Omental fat pad (tissue), 4 donors: ENCODE data around the gene PRSS27. TPM values are rescaled to one million over a fixed set of nuclear protein-coding genes. Genes with fewer than 3 reads are reported as not detected.

Source experiments
- ATAC-seq: fragments of 150-250 bp; one replicate; pipeline ENCODE4 v1.9.1; 2016; ENCODE audit warnings: mild to moderate bottlenecking, moderate library complexity; ENCODE audit not compliant: low FRiP score
- DNase-seq: peaks from one replicate; pipeline ENCODE4 v3.0.0-alpha.2; 2019; ENCODE audit warnings: low spot score
- CTCF ChIP-seq, 3 donors: fragments of 450-650 bp; IDR thresholded peaks; one replicate each; pipeline ENCODE4 v1.5.1; 2016 to 2017; ENCODE audit warnings: antibody characterized with exemption in 3 of 3, mild to moderate bottlenecking in 3 of 3, moderate library complexity in 2 of 3
- total RNA-seq, 4 donors: library from RNA; depleted of rRNA; stranded (reverse); fragments of >200 nt; gene quantifications; one replicate each; pipeline ENCODE4 v1.1.0, GENCODE V29; 2016

Gene PRSS27
- total RNA-seq, 4 donors from 2014 or later: 0.65 to 1.2 (median 1.0) TPM

- no peak for TF ChIP-seq CTCF (IDR thresholded peaks at IDR 0.05)
- ATAC-seq (no peak), DNase-seq (no peak)
Observed at GRCh38 chr16:2739625-2740430, 19.8 kb upstream of the PRSS27 start.

GRCh38 chr16:2738615-2739014, 18.6 kb upstream of the PRSS27 start:
- ATAC-seq (no peak), DNase-seq (no peak)
- no peak for TF ChIP-seq CTCF (IDR thresholded peaks at IDR 0.05)

GRCh38 chr16:2737895-2738418, 17.9 kb upstream of the PRSS27 start:
- peak; percentile 27 for ATAC-seq
- no peak for DNase-seq
- TF ChIP-seq CTCF (IDR thresholded peaks at IDR 0.05): no peak

- TF ChIP-seq CTCF (IDR thresholded peaks at IDR 0.05): no peak
- no peak for DNase-seq
- no peak for ATAC-seq
Observed at GRCh38 chr16:2737238-2737605, 17.2 kb upstream of the PRSS27 start.

GRCh38 chr16:2736476-2737237, 16.6 kb upstream of the PRSS27 start:
- no peak for DNase-seq
- no peak for ATAC-seq
- no peak for TF ChIP-seq CTCF (IDR thresholded peaks at IDR 0.05)

- no peak for ATAC-seq
- no peak for DNase-seq
- no peak for TF ChIP-seq CTCF (IDR thresholded peaks at IDR 0.05)
Observed at GRCh38 chr16:2734844-2735515, 15.0 kb upstream of the PRSS27 start.
